HepG2 (cell line): ENCODE measurements around the gene ACSM5. TPM values are rescaled to one million over a fixed set of nuclear protein-coding genes. Genes with fewer than 3 reads are reported as not detected.

Experiments used
- CBX1 ChIP-seq: IDR thresholded peaks from one replicate; pipeline ENCODE4 v1.6.1; 2016; ENCODE audit warnings: antibody characterized with exemption, low read depth
- HHEX ChIP-seq: IDR thresholded peaks from 2 replicates; pipeline ENCODE4 v1.6.1; 2016; ENCODE audit warnings: control low read depth
- KDM2A ChIP-seq: sonication (generic); formaldehyde crosslinking; IDR thresholded peaks from 2 replicates; pipeline ENCODE4 v1.4.0; 2020; ENCODE audit warnings: low read depth, missing genetic modification reagents, borderline replicate concordance
- LCORL ChIP-seq, 2 experiments: fragments of 450-650 bp in 1 of 2; sonication (generic) in 1 of 2; formaldehyde crosslinking in 1 of 2; IDR thresholded peaks; 2 replicates each; pipeline versions ENCODE4 v1.5.0 to v1.6.1; 2017 to 2020; ENCODE audit warnings: antibody characterized with exemption in 1 of 2, missing genetic modification reagents in 1 of 2
- MYPOP ChIP-seq: sonication (generic); formaldehyde crosslinking; IDR thresholded peaks from 2 replicates; pipeline ENCODE4 v1.8.1; 2023; ENCODE audit warnings: mild to moderate bottlenecking, moderate library complexity, missing genetic modification reagents
- PHF5A ChIP-seq: IDR thresholded peaks from one replicate; pipeline ENCODE4 v1.6.1; 2018; ENCODE audit warnings: low read depth, missing genetic modification reagents; ENCODE audit not compliant: unreplicated experiment
- POLR2AphosphoS2 ChIP-seq: IDR thresholded peaks from 2 replicates; pipeline ENCODE4 v1.6.1; 2011; ENCODE audit warnings: low read depth, low read length, improper control_type of control experiment
- SNAI1 ChIP-seq: sonication (generic); formaldehyde crosslinking; IDR thresholded peaks from 2 replicates; pipeline ENCODE4 v1.5.0; 2020; ENCODE audit warnings: mild to moderate bottlenecking, missing genetic modification reagents, borderline replicate concordance
- TRIM22 ChIP-seq: fragments of 450-650 bp; IDR thresholded peaks from 2 replicates; pipeline ENCODE4 v1.6.1; 2017
- ZBTB3 ChIP-seq: sonication (generic); formaldehyde crosslinking; IDR thresholded peaks from 2 replicates; pipeline ENCODE4 v1.4.0; 2020; ENCODE audit warnings: low read depth, mild to moderate bottlenecking, moderate library complexity, missing genetic modification reagents, borderline replicate concordance
- ZC3H13 ChIP-seq: sonication (generic); formaldehyde crosslinking; IDR thresholded peaks from 2 replicates; pipeline ENCODE4 v1.8.1; 2023; ENCODE audit warnings: mild to moderate bottlenecking, missing genetic modification reagents, moderate library complexity
- ZMYM2 ChIP-seq: sonication (generic); formaldehyde crosslinking; IDR thresholded peaks from 2 replicates; pipeline ENCODE4 v1.8.0; 2022; ENCODE audit warnings: mild to moderate bottlenecking, missing genetic modification reagents
- ZNF17 ChIP-seq: sonication (generic); formaldehyde crosslinking; IDR thresholded peaks from 2 replicates; pipeline ENCODE4 v1.5.0; 2020; ENCODE audit warnings: mild to moderate bottlenecking, missing genetic modification reagents
- ZNF253 ChIP-seq: sonication (generic); formaldehyde crosslinking; IDR thresholded peaks from 2 replicates; pipeline ENCODE4 v1.8.0; 2022; ENCODE audit warnings: mild to moderate bottlenecking, missing genetic modification reagents, borderline replicate concordance
- ZNF691 ChIP-seq: sonication (generic); formaldehyde crosslinking; IDR thresholded peaks from 2 replicates; pipeline ENCODE4 v1.4.0; 2020; ENCODE audit warnings: missing genetic modification reagents, low read depth, mild to moderate bottlenecking, borderline replicate concordance
- ZNF740 ChIP-seq: sonication (generic); formaldehyde crosslinking; IDR thresholded peaks from 2 replicates; pipeline ENCODE4 v1.4.0; 2020; ENCODE audit warnings: missing genetic modification reagents
- polyA plus RNA-seq, 8 experiments: library from polyadenylated mRNA; depleted of rRNA in 3 of 8; stranded (reverse) in 7 of 8; unstranded in 1 of 8; fragments of >200 nt; fragmentation: Illumina TruSeq in 4 of 8; extraction: Trizol in 4 of 8; gene quantifications; 2 replicates each; pipeline versions ENCODE4 v1.2.1 to v1.2.3, GENCODE V29; 2011 to 2016; ENCODE audit warnings: low read depth in 4 of 8, missing spikeins in 1 of 8, mixed read lengths in 1 of 8; ENCODE audit not compliant: insufficient read depth in 1 of 8
- total RNA-seq, 5 experiments: library from RNA; depleted of rRNA; stranded (reverse); fragments of >200 nt; fragmentation: Illumina TruSeq; extraction: Trizol; gene quantifications; 2 replicates each; pipeline ENCODE4 v1.2.3, GENCODE V29; 2016; ENCODE audit warnings: low read depth in 1 of 5
- TF ChIP-seq, protein P1 (sequence below): sonication (generic); formaldehyde crosslinking; IDR thresholded peaks from 2 replicates; pipeline ENCODE4 v1.8.0; 2022; ENCODE audit warnings: mild to moderate bottlenecking, missing genetic modification reagents, borderline replicate concordance
- TF ChIP-seq, protein P2 (sequence below): sonication (generic); formaldehyde crosslinking; IDR thresholded peaks from 2 replicates; pipeline ENCODE4; 2020; ENCODE audit warnings: missing genetic modification reagents, mild to moderate bottlenecking, borderline replicate concordance
- TF ChIP-seq, protein P3 (sequence below): sonication (generic); formaldehyde crosslinking; IDR thresholded peaks from 2 replicates; pipeline ENCODE4 v1.4.0; 2020; ENCODE audit warnings: low read depth, mild to moderate bottlenecking, missing genetic modification reagents

ACSM5 gene
- total and polyA plus RNA-seq, 2 of the 13 experiments (the other 11 are each of a cell fraction or from before 2014, with no cell fraction given), result 9.1 to 15.0 TPM

GRCh38 chr16:20424129-20424866 lies 15.0 kb downstream of the ACSM5 start (continued):
- TF ChIP-seq, protein P1, sequence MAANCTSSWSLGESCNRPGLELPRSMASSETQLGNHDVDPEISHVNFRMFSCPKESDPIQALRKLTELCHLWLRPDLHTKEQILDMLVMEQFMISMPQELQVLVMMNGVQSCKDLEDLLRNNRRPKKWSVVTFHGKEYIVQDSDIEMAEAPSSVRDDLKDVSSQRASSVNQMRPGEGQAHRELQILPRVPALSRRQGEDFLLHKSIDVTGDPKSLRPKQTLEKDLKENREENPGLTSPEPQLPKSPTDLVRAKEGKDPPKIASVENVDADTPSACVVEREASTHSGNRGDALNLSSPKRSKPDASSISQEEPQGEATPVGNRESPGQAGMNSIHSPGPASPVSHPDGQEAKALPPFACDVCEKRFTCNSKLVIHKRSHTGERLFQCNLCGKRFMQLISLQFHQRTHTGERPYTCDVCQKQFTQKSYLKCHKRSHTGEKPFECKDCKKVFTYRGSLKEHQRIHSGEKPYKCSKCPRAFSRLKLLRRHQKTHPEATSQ (CRISPR knock-in tag), result no peak; the same call in 1 of the 2 replicates
- no peak for TF ChIP-seq SNAI1
- no peak for TF ChIP-seq ZBTB3 (CRISPR knock-in tag)
- TF ChIP-seq TRIM22, result no peak
- TF ChIP-seq MYPOP, result no peak
- TF ChIP-seq ZMYM2 (CRISPR knock-in tag), result peak; percentile 83; the same call in 1 of the 2 replicates
- no peak for TF ChIP-seq ZNF253 (CRISPR knock-in tag)
- TF ChIP-seq LCORL (IDR thresholded peaks at IDR 0.05), result no peak
- TF ChIP-seq LCORL (CRISPR knock-in tag; IDR thresholded peaks at IDR 0.05), result peak; percentile 76
- no peak for TF ChIP-seq KDM2A (CRISPR knock-in tag)
- no peak for TF ChIP-seq CBX1
- no peak for TF ChIP-seq POLR2AphosphoS2
- TF ChIP-seq ZC3H13 (CRISPR knock-in tag), result no peak
- peak; percentile 72; the same call in 1 of the 2 replicates for TF ChIP-seq ZNF691 (CRISPR knock-in tag)
- peak; percentile 77 for TF ChIP-seq ZNF740
- TF ChIP-seq, protein P2, sequence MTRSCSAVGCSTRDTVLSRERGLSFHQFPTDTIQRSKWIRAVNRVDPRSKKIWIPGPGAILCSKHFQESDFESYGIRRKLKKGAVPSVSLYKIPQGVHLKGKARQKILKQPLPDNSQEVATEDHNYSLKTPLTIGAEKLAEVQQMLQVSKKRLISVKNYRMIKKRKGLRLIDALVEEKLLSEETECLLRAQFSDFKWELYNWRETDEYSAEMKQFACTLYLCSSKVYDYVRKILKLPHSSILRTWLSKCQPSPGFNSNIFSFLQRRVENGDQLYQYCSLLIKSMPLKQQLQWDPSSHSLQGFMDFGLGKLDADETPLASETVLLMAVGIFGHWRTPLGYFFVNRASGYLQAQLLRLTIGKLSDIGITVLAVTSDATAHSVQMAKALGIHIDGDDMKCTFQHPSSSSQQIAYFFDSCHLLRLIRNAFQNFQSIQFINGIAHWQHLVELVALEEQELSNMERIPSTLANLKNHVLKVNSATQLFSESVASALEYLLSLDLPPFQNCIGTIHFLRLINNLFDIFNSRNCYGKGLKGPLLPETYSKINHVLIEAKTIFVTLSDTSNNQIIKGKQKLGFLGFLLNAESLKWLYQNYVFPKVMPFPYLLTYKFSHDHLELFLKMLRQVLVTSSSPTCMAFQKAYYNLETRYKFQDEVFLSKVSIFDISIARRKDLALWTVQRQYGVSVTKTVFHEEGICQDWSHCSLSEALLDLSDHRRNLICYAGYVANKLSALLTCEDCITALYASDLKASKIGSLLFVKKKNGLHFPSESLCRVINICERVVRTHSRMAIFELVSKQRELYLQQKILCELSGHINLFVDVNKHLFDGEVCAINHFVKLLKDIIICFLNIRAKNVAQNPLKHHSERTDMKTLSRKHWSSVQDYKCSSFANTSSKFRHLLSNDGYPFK (CRISPR knock-in tag), result no peak
- TF ChIP-seq, protein P3, sequence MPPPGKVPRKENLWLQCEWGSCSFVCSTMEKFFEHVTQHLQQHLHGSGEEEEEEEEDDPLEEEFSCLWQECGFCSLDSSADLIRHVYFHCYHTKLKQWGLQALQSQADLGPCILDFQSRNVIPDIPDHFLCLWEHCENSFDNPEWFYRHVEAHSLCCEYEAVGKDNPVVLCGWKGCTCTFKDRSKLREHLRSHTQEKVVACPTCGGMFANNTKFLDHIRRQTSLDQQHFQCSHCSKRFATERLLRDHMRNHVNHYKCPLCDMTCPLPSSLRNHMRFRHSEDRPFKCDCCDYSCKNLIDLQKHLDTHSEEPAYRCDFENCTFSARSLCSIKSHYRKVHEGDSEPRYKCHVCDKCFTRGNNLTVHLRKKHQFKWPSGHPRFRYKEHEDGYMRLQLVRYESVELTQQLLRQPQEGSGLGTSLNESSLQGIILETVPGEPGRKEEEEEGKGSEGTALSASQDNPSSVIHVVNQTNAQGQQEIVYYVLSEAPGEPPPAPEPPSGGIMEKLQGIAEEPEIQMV, result 0 out of 2 replicates have a peak, but pooled peaks have one; percentile 61
- TF ChIP-seq HHEX, result no peak
- TF ChIP-seq ZNF17 (CRISPR knock-in tag), result no peak
- peak; percentile 91 for TF ChIP-seq PHF5A (CRISPR knock-in tag)
